Measurements from ENCODE around the gene SCYL1.

GRCh38 chr11:65565624-65566453 lies 41.0 kb downstream of the SCYL1 start:
- TF ChIP-seq CTCF (IDR thresholded peaks at IDR 0.05; ENCODE audit: low read length) (no peak), EZH2 (optimal IDR thresholded peaks at IDR 0.05; ENCODE audit: low read depth, low read length) (no peak)

Data from MM.1S (cell line).